Measurements from ENCODE around the gene ALPI.
"Not testable (repeated sequence)": the region's sequence is repeated elsewhere in the genome, so short reads cannot be mapped to it uniquely, and the experiment has no call there.

ALPI gene

GRCh38 chr2:232449964-232450363 lies 6.0 kb upstream of the ALPI start:
- TF ChIP-seq CTCF (conservative IDR thresholded peaks at IDR 0.05; ENCODE audit: low read depth): no peak
- H3K27ac ChIP-seq: no peak overlapping the region
- POLR2A ChIA-PET (ENCODE audit: low non-redundant PET): no interaction called here
- no peak for DNase-seq (ENCODE audit: low spot score)
- CTCF ChIA-PET: interaction anchor here (0.5 kb wide), 1 partner anchor 11 kb away, joined by 5 read pairs; no protein-coding TSS in a partner anchor

- POLR2A ChIA-PET (ENCODE audit: low non-redundant PET); DNase-seq (ENCODE audit: low spot score); H3K27ac ChIP-seq; CTCF ChIA-PET: not testable (repeated sequence)
Measured at GRCh38 chr2:232451645-232452044, 4.3 kb upstream of the ALPI start.

DNA sequence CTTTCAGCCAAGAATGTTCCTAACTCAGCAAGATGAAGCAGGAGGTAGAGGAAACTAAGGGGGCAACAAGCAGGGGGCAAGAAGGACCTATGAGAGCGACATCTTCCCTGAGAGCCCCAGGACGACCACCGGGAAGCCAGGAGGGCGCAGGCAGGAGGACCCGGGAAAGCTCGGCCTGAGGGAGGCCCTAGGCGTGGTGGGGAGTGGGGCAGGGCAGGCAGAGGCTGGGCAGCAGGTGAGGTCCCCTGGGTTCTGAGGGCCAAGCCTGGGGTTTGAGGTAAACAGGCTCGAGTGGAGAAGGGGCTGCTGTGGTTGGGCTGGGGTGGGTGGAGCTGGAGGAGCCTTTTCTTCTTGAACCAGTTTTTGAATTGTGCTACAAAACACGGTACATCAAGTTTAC lies 1.3 kb upstream of the ALPI start:
- ChIA-PET POLR2A (ENCODE audit: low non-redundant PET) (no interaction called here), CTCF (no interaction called here)
- no peak for TF ChIP-seq CTCF (conservative IDR thresholded peaks at IDR 0.05; ENCODE audit: low read depth)
- DNase-seq (ENCODE audit: low spot score): no peak
- H3K27ac ChIP-seq: no peak overlapping the region

DNA sequence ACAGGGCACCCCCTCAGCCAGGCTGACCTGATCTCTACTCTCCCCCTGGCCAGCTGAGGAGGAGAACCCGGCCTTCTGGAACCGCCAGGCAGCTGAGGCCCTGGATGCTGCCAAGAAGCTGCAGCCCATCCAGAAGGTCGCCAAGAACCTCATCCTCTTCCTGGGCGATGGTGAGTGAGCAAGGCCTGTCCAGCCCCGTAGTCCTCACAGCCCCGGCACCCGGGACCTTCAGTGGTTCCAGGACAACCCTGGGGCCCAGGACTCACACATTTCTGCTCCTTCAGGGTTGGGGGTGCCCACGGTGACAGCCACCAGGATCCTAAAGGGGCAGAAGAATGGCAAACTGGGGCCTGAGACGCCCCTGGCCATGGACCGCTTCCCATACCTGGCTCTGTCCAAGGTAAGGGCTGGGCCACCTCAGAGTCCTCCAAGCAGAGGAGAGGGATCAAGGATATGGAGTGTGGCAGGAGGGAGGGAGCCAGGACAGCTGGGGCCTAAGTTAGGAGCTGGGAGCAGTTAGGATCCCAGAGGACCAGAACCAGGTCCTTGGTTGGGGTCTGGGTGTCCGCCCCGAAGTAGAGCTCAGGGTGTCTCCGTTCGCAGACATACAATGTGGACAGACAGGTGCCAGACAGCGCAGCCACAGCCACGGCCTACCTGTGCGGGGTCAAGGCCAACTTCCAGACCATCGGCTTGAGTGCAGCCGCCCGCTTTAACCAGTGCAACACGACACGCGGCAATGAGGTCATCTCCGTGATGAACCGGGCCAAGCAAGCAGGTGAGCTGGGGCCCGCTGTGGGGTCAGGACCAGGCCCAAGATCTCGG lies 555 bp downstream of the ALPI start:
- ChIA-PET CTCF (no interaction called here), POLR2A (ENCODE audit: low non-redundant PET) (no interaction called here)
- no peak for TF ChIP-seq CTCF (conservative IDR thresholded peaks at IDR 0.05; ENCODE audit: low read depth)
- DNase-seq (ENCODE audit: low spot score): no peak
- no peak overlapping the region for H3K27ac ChIP-seq

DNA sequence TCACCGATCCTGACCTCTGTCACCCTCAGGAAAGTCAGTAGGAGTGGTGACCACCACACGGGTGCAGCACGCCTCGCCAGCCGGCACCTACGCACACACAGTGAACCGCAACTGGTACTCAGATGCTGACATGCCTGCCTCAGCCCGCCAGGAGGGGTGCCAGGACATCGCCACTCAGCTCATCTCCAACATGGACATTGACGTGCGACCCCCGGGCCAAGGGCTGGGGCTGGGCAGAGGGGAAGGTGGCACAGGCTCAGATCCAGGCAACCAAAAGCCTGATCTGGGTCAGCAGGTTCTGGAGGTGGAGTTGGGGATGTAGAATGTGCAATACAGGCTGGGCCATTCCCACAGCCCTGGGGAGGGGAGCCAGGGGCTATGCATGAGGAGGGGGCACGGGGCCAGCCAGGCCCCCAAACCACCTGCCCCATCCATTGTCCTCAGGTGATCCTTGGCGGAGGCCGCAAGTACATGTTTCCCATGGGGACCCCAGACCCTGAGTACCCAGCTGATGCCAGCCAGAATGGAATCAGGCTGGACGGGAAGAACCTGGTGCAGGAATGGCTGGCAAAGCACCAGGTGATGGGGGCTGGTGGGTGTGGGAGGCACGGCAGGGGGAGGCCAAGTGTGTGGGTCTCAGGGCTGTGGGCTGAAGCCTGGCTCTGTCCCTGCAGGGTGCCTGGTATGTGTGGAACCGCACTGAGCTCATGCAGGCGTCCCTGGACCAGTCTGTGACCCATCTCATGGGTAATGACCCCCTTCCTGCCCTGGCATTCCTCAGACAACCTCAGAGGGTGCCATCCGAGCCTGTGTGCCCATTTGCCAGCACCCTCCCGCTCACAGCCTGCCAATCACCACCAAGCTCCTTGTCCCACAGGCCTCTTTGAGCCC lies 1.4 kb downstream of the ALPI start:
- no peak for TF ChIP-seq CTCF (conservative IDR thresholded peaks at IDR 0.05; ENCODE audit: low read depth)
- POLR2A ChIA-PET (ENCODE audit: low non-redundant PET): no interaction called here
- DNase-seq (ENCODE audit: low spot score): no peak
- no peak overlapping the region for H3K27ac ChIP-seq
- CTCF ChIA-PET: interaction anchor here (0.9 kb wide), 1 partner anchor 124 kb away, joined by 3 read pairs; no protein-coding TSS in a partner anchor

GRCh38 chr2:232458051-232458660 lies 2.2 kb downstream of the ALPI start:
- POLR2A ChIA-PET (ENCODE audit: low non-redundant PET): no interaction called here
- no peak for DNase-seq (ENCODE audit: low spot score)
- TF ChIP-seq CTCF (conservative IDR thresholded peaks at IDR 0.05; ENCODE audit: low read depth): no peak
- H3K27ac ChIP-seq: no peak overlapping the region
- CTCF ChIA-PET: interaction anchor here (0.9 kb wide), 1 partner anchor 124 kb away, joined by 3 read pairs; no protein-coding TSS in a partner anchor

Measured in RWPE1 (cell line).